NCI-H2171 treated with DMSO at 0.1 percent for 48 hours (cell line): ENCODE measurements around the gene OR2AT4.
"Not testable (repeated sequence)": the region's sequence is repeated elsewhere in the genome, so short reads cannot be mapped to it uniquely, and the experiment has no call there.

ENCODE experiments used
- DNase-seq: peaks from one replicate; lab custom pipeline; 2025; lab: John Stamatoyannopoulos, UW

OR2AT4 gene

GRCh38 chr11:75068559-75068958 is 28.1 kb downstream of the OR2AT4 start:
- no peak for DNase-seq

- DNase-seq, result no peak
Observed at GRCh38 chr11:75066061-75066460, 30.6 kb downstream of the OR2AT4 start.

- no peak for DNase-seq
Observed at GRCh38 chr11:75063741-75064314, 32.8 kb downstream of the OR2AT4 start.

- DNase-seq, result no peak
Observed at GRCh38 chr11:75059299-75059698, 37.4 kb downstream of the OR2AT4 start.

- no peak for DNase-seq
Observed at GRCh38 chr11:75056814-75057213, 39.9 kb downstream of the OR2AT4 start.

- no peak for DNase-seq
Observed at GRCh38 chr11:75055511-75055910, 41.2 kb downstream of the OR2AT4 start.

GRCh38 chr11:75052457-75052856 is 44.2 kb downstream of the OR2AT4 start:
- no peak for DNase-seq

- DNase-seq, result no peak
Observed at GRCh38 chr11:75051043-75051442, 45.6 kb downstream of the OR2AT4 start.

- DNase-seq, result no peak
Observed at GRCh38 chr11:75050516-75050915, 46.2 kb downstream of the OR2AT4 start.

GRCh38 chr11:75049501-75050266 is 47.0 kb downstream of the OR2AT4 start:
- DNase-seq, result not testable (repeated sequence)

GRCh38 chr11:75047191-75047590 is 49.5 kb downstream of the OR2AT4 start:
- DNase-seq, result no peak

- DNase-seq, result not testable (repeated sequence)
Observed at GRCh38 chr11:75046668-75047067, 50.0 kb downstream of the OR2AT4 start.

- not testable (repeated sequence) for DNase-seq
Observed at GRCh38 chr11:75044381-75045170, 52.1 kb downstream of the OR2AT4 start.

GRCh38 chr11:75041821-75042220 is 54.9 kb downstream of the OR2AT4 start:
- DNase-seq, result peak; percentile 22

GRCh38 chr11:75041263-75041662 is 55.4 kb downstream of the OR2AT4 start:
- DNase-seq, result no peak

- DNase-seq, result no peak
Observed at GRCh38 chr11:75040167-75040770, 56.4 kb downstream of the OR2AT4 start.

GRCh38 chr11:75035911-75036565 is 60.6 kb downstream of the OR2AT4 start:
- peak; percentile 44 for DNase-seq

GRCh38 chr11:75035256-75035655 is 61.4 kb downstream of the OR2AT4 start:
- DNase-seq, result no peak

GRCh38 chr11:75033916-75034315 is 62.8 kb downstream of the OR2AT4 start:
- DNase-seq, result no peak

- DNase-seq, result no peak
Observed at GRCh38 chr11:75032550-75032935, 64.1 kb downstream of the OR2AT4 start.

GRCh38 chr11:75031771-75032549 is 64.7 kb downstream of the OR2AT4 start:
- peak; percentile 2 for DNase-seq
